ENCODE measurements around the gene ZDHHC3. TPM values are rescaled to one million over a fixed set of nuclear protein-coding genes. Genes with fewer than 3 reads are reported as not detected.
"Not testable (repeated sequence)": the region's sequence is repeated elsewhere in the genome, so short reads cannot be mapped to it uniquely, and the experiment has no call there.

ZDHHC3 gene
- total RNA-seq, 1 experiment from 2014 or later = 58.0 TPM

GRCh38 chr3:44987332-44987731 is 11.4 kb upstream of the ZDHHC3 start:
- H3K27me3 Mint-ChIP-seq (ENCODE audit: low read depth) = no peaks in the 10 kb centered on the region
- CTCF ChIA-PET = interaction anchor here (0.6 to 1.7 kb wide), 2 partner anchors 11 to 15 kb away, joined by 3 to 9 read pairs; partner anchors contain the start of genes EXOSC7 and ZDHHC3
- peaks cover 19% of the 10 kb centered on the region for H3K4me1 Mint-ChIP-seq
- TF ChIP-seq ATF3 (CRISPR knock-in tag; conservative IDR thresholded peaks at IDR 0.05) (no peak), PREB (CRISPR knock-in tag; IDR thresholded peaks at IDR 0.05; ENCODE audit: borderline replicate concordance) (no peak), NR1H2 (CRISPR knock-in tag; IDR thresholded peaks at IDR 0.05) (no peak), ZNF396 (CRISPR knock-in tag; IDR thresholded peaks at IDR 0.05; ENCODE audit: borderline replicate concordance) (no peak), MXD4 (CRISPR knock-in tag; IDR thresholded peaks at IDR 0.05; ENCODE audit: borderline replicate concordance) (no peak)
- peaks cover 18% of the 10 kb centered on the region for H3K9me3 Mint-ChIP-seq
- POLR2A ChIA-PET = no interaction called here
- DNase-seq (ENCODE audit: low spot score) = no peak
- peaks cover 57% of the 10 kb centered on the region for H3K36me3 Mint-ChIP-seq
- no peak overlapping the region for H3K4me3 Mint-ChIP-seq
- ATAC-seq = no peak
- no peak overlapping the region for H3K27ac Mint-ChIP-seq

- DNase-seq (ENCODE audit: low spot score); POLR2A ChIA-PET; ATAC-seq; H3K4me3 Mint-ChIP-seq; H3K27ac Mint-ChIP-seq; H3K27me3 Mint-ChIP-seq (ENCODE audit: low read depth): not testable (repeated sequence)
- CTCF ChIA-PET = interaction anchor here (1.7 kb wide), 1 partner anchor 10 kb away, joined by 9 read pairs; the partner anchor contains the start of genes EXOSC7 and ZDHHC3
- peaks cover 53% of the 10 kb centered on the region for H3K36me3 Mint-ChIP-seq
- H3K9me3 Mint-ChIP-seq = peaks cover 18% of the 10 kb centered on the region
- peak; percentile 78 for TF ChIP-seq ZNF317 (CRISPR knock-in tag; IDR thresholded peaks at IDR 0.05; ENCODE audit: borderline replicate concordance, low read depth)
- H3K4me1 Mint-ChIP-seq = peaks cover 19% of the 10 kb centered on the region
These were observed 10.4 kb upstream of the ZDHHC3 start for GRCh38 chr3:44986330-44986729.

- Mint-ChIP-seq H3K4me3 (no peak overlapping the region), H3K36me3 (peaks cover 39% of the 10 kb centered on the region), H3K4me1 (peaks cover 19% of the 10 kb centered on the region), H3K9me3 (peaks cover 18% of the 10 kb centered on the region), H3K27me3 (ENCODE audit: low read depth) (no peaks in the 10 kb centered on the region), H3K27ac (no peak overlapping the region)
- ChIA-PET CTCF (interaction anchor here (0.6 to 1.7 kb wide), 3 partner anchors 8 to 34 kb away, joined by 3 to 8 read pairs (median 5); no protein-coding TSS in a partner anchor), POLR2A (interaction anchor here (0.6 to 0.8 kb wide), 2 partner anchors 8 to 49 kb away, joined by 3 to 5 read pairs; partner anchors contain the start of gene EXOSC7)
- TF ChIP-seq HMGXB4 (CRISPR knock-in tag; IDR thresholded peaks at IDR 0.05) (no peak), ZNF317 (CRISPR knock-in tag; IDR thresholded peaks at IDR 0.05; ENCODE audit: borderline replicate concordance, low read depth) (no peak), IRF1 (CRISPR knock-in tag; IDR thresholded peaks at IDR 0.05) (no peak), GRHL2 (CRISPR knock-in tag; IDR thresholded peaks at IDR 0.05; ENCODE audit: insufficient replicate concordance, severe bottlenecking) (no peak), ARID4B (CRISPR knock-in tag; IDR thresholded peaks at IDR 0.05; ENCODE audit: borderline replicate concordance) (no peak), E2F1 (CRISPR knock-in tag; IDR thresholded peaks at IDR 0.05) (no peak), OVOL2 (CRISPR knock-in tag; IDR thresholded peaks at IDR 0.05; ENCODE audit: borderline replicate concordance) (no peak), TP53 (CRISPR knock-in tag; IDR thresholded peaks at IDR 0.05) (no peak), CBFB (CRISPR knock-in tag; IDR thresholded peaks at IDR 0.05; ENCODE audit: low read depth) (no peak), CREB1 (CRISPR knock-in tag; IDR thresholded peaks at IDR 0.05) (no peak), ZNF138 (CRISPR knock-in tag; conservative IDR thresholded peaks at IDR 0.05) (no peak), KAT7 (CRISPR knock-in tag; IDR thresholded peaks at IDR 0.05; ENCODE audit: borderline replicate concordance) (no peak), PREB (CRISPR knock-in tag; IDR thresholded peaks at IDR 0.05; ENCODE audit: borderline replicate concordance) (no peak), NR1H2 (CRISPR knock-in tag; IDR thresholded peaks at IDR 0.05) (no peak), JUN (CRISPR knock-in tag; IDR thresholded peaks at IDR 0.05) (no peak), ZNF232 (CRISPR knock-in tag; IDR thresholded peaks at IDR 0.05) (no peak)
- ATAC-seq (no peak), DNase-seq (ENCODE audit: low spot score) (no peak)
These were observed 8.4 kb upstream of the ZDHHC3 start for GRCh38 chr3:44984335-44984734.
